ENCODE results near the gene SEM1.

Gene SEM1

DNA sequence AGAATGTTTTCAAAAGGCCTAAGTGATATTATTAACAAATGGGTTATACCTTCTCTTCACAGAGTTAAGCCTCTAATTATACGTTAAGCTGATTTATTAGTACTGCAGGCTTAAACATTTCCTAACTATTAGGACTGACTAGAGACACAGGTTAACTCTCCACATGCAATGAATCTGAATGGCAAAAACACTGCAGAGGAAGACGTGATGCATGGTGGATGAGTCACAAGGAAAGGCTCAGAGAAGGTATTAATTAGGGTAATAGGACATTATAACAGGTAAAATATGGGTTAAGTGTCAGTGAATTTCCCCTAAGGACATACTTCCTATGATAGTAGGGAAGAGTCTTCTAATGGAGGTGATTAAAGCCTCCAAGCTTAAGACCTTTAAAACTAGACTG lies 24.7 kb upstream of the SEM1 start:
- Histone ChIP-seq H3K9me3 (ENCODE audit: insufficient read depth, low read depth, low read length) (no peaks in the 10 kb centered on the region), H3K4me3 (ENCODE audit: low read depth, low read length) (no peak overlapping the region), H4K91ac (ENCODE audit: low read depth, low read length) (no peak overlapping the region), H3K4me2 (ENCODE audit: low read length) (no peak overlapping the region), H2BK120ac (ENCODE audit: insufficient read depth, low read length, poor library complexity) (no peak overlapping the region), H3K79me1 (ENCODE audit: low read length) (no peaks in the 10 kb centered on the region), H3K14ac (ENCODE audit: low read length) (no peak overlapping the region), H3K18ac (ENCODE audit: low read length) (no peak overlapping the region), H4K8ac (ENCODE audit: low read depth, low read length) (no peak overlapping the region), H3K27me3 (ENCODE audit: insufficient read depth, low read length) (no peaks in the 10 kb centered on the region), H3K79me2 (ENCODE audit: control insufficient read depth, insufficient read depth, low read length, poor library complexity) (no peaks in the 10 kb centered on the region), H2BK12ac (ENCODE audit: low read length) (no peak overlapping the region), H4K12ac (ENCODE audit: low read depth, low read length) (no peak overlapping the region), H2AK5ac (ENCODE audit: low read length) (no peak overlapping the region), H3K4ac (ENCODE audit: low read depth, low read length) (no peak overlapping the region), H3K23ac (ENCODE audit: low read length) (no peak overlapping the region), H3K36me3 (ENCODE audit: control insufficient read depth in 1 of 2, insufficient read depth in 2 of 2, low read length in 2 of 2) (no peaks in the 10 kb centered on the region), H2BK5ac (ENCODE audit: low read depth, low read length, poor library complexity) (no peak overlapping the region), H3K4me1 (ENCODE audit: control insufficient read depth in 1 of 2, insufficient read depth in 2 of 2, low read length in 2 of 2) (no peaks in the 10 kb centered on the region), H2AFZ (ENCODE audit: insufficient read depth, low read length, poor library complexity) (no peak overlapping the region), H3K27ac (ENCODE audit: low read depth, low read length) (no peak overlapping the region), H3K9ac (ENCODE audit: low read length) (no peak overlapping the region)
- DNase-seq, result no peak
- no CpG with 5 or more reads among the region's 2 CpGs for WGBS (ENCODE audit: extremely low coverage, insufficient coverage, insufficient read length)

DNA sequence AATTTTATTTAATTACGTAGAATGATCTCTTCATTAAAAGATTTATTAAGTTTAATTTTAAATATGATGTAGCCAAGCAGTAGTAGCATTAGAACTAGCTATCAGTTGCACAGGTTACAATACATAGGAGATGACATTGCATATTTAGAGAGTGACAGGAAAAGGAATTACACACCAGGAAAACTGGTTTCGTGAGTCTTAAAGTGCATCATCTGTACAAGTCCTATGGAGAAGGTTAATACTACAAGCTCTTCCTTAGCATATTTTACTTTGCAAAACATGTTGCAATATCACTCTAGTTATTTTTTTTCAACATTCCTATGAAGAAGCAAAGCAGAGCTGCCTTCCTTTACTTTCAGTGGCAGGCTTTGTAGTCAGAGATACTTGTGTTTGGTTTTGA lies 20.2 kb upstream of the SEM1 start:
- Histone ChIP-seq H4K91ac (ENCODE audit: low read depth, low read length) (no peak overlapping the region), H4K12ac (ENCODE audit: low read depth, low read length) (no peak overlapping the region), H3K27ac (ENCODE audit: low read depth, low read length) (no peak overlapping the region), H3K4ac (ENCODE audit: low read depth, low read length) (no peak overlapping the region), H3K23ac (ENCODE audit: low read length) (no peak overlapping the region), H3K4me2 (ENCODE audit: low read length) (no peak overlapping the region), H2BK5ac (ENCODE audit: low read depth, low read length, poor library complexity) (no peak overlapping the region), H2BK12ac (ENCODE audit: low read length) (no peak overlapping the region), H3K79me2 (ENCODE audit: control insufficient read depth, insufficient read depth, low read length, poor library complexity) (no peaks in the 10 kb centered on the region), H3K9me3 (ENCODE audit: insufficient read depth, low read depth, low read length) (no peaks in the 10 kb centered on the region), H3K14ac (ENCODE audit: low read length) (no peak overlapping the region), H3K18ac (ENCODE audit: low read length) (no peak overlapping the region), H3K4me3 (ENCODE audit: low read depth, low read length) (no peak overlapping the region), H2BK120ac (ENCODE audit: insufficient read depth, low read length, poor library complexity) (no peak overlapping the region), H3K9ac (ENCODE audit: low read length) (no peak overlapping the region), H3K36me3 (ENCODE audit: control insufficient read depth in 1 of 2, insufficient read depth in 2 of 2, low read length in 2 of 2) (no peaks in the 10 kb centered on the region), H2AFZ (ENCODE audit: insufficient read depth, low read length, poor library complexity) (no peak overlapping the region), H3K4me1 (ENCODE audit: control insufficient read depth in 1 of 2, insufficient read depth in 2 of 2, low read length in 2 of 2) (no peaks in the 10 kb centered on the region), H3K79me1 (ENCODE audit: low read length) (no peaks in the 10 kb centered on the region), H3K27me3 (ENCODE audit: insufficient read depth, low read length) (no peaks in the 10 kb centered on the region), H2AK5ac (ENCODE audit: low read length) (no peak overlapping the region), H4K8ac (ENCODE audit: low read depth, low read length) (no peak overlapping the region)
- no CpG with 5 or more reads among the region's 2 CpGs for WGBS (ENCODE audit: extremely low coverage, insufficient coverage, insufficient read length)
- DNase-seq, result peak; percentile 69 to 96

DNA sequence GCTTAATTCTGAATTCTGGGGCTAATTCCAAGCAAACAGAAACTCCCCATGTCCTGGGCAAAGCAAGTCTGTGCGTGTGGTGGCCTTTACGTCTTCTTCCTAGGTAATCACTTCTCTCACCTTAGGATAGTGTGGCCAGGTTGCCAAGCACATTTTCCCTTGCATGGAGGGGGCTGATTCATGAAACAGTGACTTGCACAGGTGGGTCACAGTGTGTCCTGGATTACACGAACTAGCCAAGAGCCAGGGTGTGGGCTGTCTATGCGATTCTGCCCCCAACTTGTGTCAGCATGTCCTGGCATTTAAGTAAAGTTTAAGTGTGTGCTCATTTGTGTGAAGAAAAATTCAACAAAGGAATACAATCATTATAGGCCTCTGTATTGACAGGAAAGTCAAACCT lies 18.5 kb upstream of the SEM1 start:
- Histone ChIP-seq H3K27ac (ENCODE audit: low read depth, low read length) (no peak overlapping the region), H2BK5ac (ENCODE audit: low read depth, low read length, poor library complexity) (no peak overlapping the region), H3K9ac (ENCODE audit: low read length) (no peak overlapping the region), H2BK12ac (ENCODE audit: low read length) (no peak overlapping the region), H3K27me3 (ENCODE audit: insufficient read depth, low read length) (no peaks in the 10 kb centered on the region), H3K79me1 (ENCODE audit: low read length) (no peaks in the 10 kb centered on the region), H3K4me1 (ENCODE audit: control insufficient read depth in 1 of 2, insufficient read depth in 2 of 2, low read length in 2 of 2) (no peaks in the 10 kb centered on the region), H4K91ac (ENCODE audit: low read depth, low read length) (no peak overlapping the region), H3K18ac (ENCODE audit: low read length) (no peak overlapping the region), H4K8ac (ENCODE audit: low read depth, low read length) (no peak overlapping the region), H3K14ac (ENCODE audit: low read length) (no peak overlapping the region), H3K4me2 (ENCODE audit: low read length) (no peak overlapping the region), H3K36me3 (ENCODE audit: control insufficient read depth in 1 of 2, insufficient read depth in 2 of 2, low read length in 2 of 2) (no peaks in the 10 kb centered on the region), H2AK5ac (ENCODE audit: low read length) (no peak overlapping the region), H3K23ac (ENCODE audit: low read length) (no peak overlapping the region), H2AFZ (ENCODE audit: insufficient read depth, low read length, poor library complexity) (no peak overlapping the region), H3K79me2 (ENCODE audit: control insufficient read depth, insufficient read depth, low read length, poor library complexity) (no peaks in the 10 kb centered on the region), H3K4me3 (ENCODE audit: low read depth, low read length) (no peak overlapping the region), H3K4ac (ENCODE audit: low read depth, low read length) (no peak overlapping the region), H3K9me3 (ENCODE audit: insufficient read depth, low read depth, low read length) (no peaks in the 10 kb centered on the region), H4K12ac (ENCODE audit: low read depth, low read length) (no peak overlapping the region), H2BK120ac (ENCODE audit: insufficient read depth, low read length, poor library complexity) (no peak overlapping the region)
- no CpG with 5 or more reads among the region's 4 CpGs for WGBS (ENCODE audit: extremely low coverage, insufficient coverage, insufficient read length)
- DNase-seq, result no peak

DNA sequence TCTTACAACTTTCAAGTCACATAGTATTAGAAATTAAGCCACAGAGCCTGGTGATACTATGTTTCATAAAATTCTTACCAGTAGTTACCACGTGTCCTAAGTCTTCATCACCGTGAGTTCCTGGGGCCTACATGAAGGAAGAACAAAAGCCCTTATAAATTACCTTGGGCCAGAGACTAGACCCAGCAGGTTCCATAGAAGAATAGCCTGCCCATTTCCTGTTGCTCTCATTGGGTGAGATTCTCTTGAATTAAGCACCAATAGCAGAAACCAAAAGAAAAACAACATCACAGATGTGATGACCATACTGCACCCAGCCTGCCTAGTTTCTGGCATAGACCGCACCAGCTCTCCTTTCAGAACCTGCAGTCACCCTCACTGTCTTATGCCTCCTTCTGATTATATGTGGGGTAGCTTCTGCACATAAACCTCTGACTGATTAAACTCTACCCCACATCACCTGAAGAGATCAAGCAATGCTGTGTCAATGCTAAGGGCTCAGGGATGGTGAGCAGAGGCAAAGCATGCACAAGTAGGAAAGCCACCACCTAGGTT lies 18.0 kb upstream of the SEM1 start:
- Histone ChIP-seq H3K23ac (ENCODE audit: low read length) (no peak overlapping the region), H3K18ac (ENCODE audit: low read length) (no peak overlapping the region), H2BK120ac (ENCODE audit: insufficient read depth, low read length, poor library complexity) (no peak overlapping the region), H2AFZ (ENCODE audit: insufficient read depth, low read length, poor library complexity) (no peak overlapping the region), H3K79me2 (ENCODE audit: control insufficient read depth, insufficient read depth, low read length, poor library complexity) (no peaks in the 10 kb centered on the region), H3K4me1 (ENCODE audit: control insufficient read depth in 1 of 2, insufficient read depth in 2 of 2, low read length in 2 of 2) (no peaks in the 10 kb centered on the region), H3K9ac (ENCODE audit: low read length) (no peak overlapping the region), H3K4ac (ENCODE audit: low read depth, low read length) (no peak overlapping the region), H3K79me1 (ENCODE audit: low read length) (no peaks in the 10 kb centered on the region), H4K12ac (ENCODE audit: low read depth, low read length) (no peak overlapping the region), H2BK12ac (ENCODE audit: low read length) (no peak overlapping the region), H3K27me3 (ENCODE audit: insufficient read depth, low read length) (no peaks in the 10 kb centered on the region), H3K36me3 (ENCODE audit: control insufficient read depth in 1 of 2, insufficient read depth in 2 of 2, low read length in 2 of 2) (no peaks in the 10 kb centered on the region), H3K4me3 (ENCODE audit: low read depth, low read length) (no peak overlapping the region), H3K9me3 (ENCODE audit: insufficient read depth, low read depth, low read length) (no peaks in the 10 kb centered on the region), H2AK5ac (ENCODE audit: low read length) (no peak overlapping the region), H4K8ac (ENCODE audit: low read depth, low read length) (no peak overlapping the region), H3K4me2 (ENCODE audit: low read length) (no peak overlapping the region), H4K91ac (ENCODE audit: low read depth, low read length) (no peak overlapping the region), H2BK5ac (ENCODE audit: low read depth, low read length, poor library complexity) (no peak overlapping the region), H3K27ac (ENCODE audit: low read depth, low read length) (no peak overlapping the region), H3K14ac (ENCODE audit: low read length) (no peak overlapping the region)
- no peak for DNase-seq
- no CpG with 5 or more reads among the region's 3 CpGs for WGBS (ENCODE audit: extremely low coverage, insufficient coverage, insufficient read length)
